ENCODE results near the gene DAPK1. TPM values are rescaled to one million over a fixed set of nuclear protein-coding genes. Genes with fewer than 3 reads are reported as not detected.
A peak's percentile ranks its signal among the peaks of the same experiment; 100 is the strongest.

The DAPK1 gene
- total RNA-seq, 2 donors from 2014 or later: 28.9 to 37.8 TPM

DNA sequence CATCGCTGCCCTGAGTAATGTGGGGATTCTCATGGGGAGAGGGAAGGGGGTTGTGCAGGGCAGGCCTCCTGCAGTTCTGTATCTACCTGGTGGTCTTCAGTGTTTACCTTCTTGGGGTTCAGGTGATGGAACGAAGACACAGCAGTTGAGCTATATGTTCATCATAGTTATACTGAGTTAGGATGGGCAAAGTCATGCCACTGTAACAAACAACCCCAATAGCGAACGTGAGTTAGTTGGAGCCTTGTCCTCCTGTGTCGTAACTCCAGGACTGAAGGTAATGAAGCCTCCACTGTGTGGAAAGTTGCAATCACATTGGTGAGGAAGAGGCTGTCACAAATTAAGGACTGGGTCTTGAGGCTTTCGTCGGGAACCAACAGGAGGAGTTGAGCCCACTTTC lies 64.4 kb downstream of the DAPK1 start:
- Mint-ChIP-seq H3K36me3 (ENCODE audit: insufficient read depth in 2 of 2) (peaks cover 0 to 7% of the 10 kb centered on the region in 2 donors), H3K9me3 (peaks cover 0 to 1% of the 10 kb centered on the region in 2 donors), H3K27ac (no peak overlapping the region), H3K4me3 (no peak overlapping the region), H3K4me1 (ENCODE audit: low read depth) (peaks cover 22% of the 10 kb centered on the region), H3K27me3 (ENCODE audit: low read depth) (no peaks in the 10 kb centered on the region)
- no peak for DNase-seq
- no peak for ATAC-seq (replicated peaks in 1 of 2)

DNA sequence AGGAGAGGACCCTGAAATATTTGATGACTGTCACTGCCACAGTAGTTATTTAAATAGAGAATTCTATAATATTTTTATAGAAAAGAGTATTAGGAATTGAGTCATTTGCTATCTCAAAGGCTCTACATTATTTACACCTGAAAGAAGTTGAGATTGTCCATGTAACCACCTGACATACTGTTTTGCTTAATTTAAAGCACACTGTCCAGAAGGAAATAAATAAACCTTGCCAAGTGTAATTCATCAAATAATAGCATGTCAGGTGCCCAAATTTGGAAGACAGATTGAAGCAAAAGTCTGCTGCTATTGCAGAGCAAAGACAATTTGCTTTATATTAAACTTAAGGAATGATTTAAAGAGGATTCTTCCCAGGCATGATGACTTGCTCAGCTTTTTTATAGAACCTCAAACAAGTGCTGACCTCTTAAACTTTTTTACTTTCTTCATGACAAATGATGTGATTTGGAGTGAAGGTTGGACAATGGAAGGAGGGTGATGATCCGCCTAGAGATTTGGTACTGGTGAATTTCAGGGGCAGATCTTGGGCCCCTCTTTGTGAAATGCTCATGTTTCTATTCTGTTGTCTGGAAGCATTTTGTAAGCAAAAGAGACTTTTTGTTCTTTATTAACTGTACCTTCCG lies 65.0 kb downstream of the DAPK1 start:
- Mint-ChIP-seq H3K27me3 (ENCODE audit: low read depth) (no peaks in the 10 kb centered on the region), H3K4me3 (no peak overlapping the region), H3K9me3 (peaks cover 0 to 1% of the 10 kb centered on the region in 2 donors), H3K27ac (no peak overlapping the region), H3K36me3 (ENCODE audit: insufficient read depth in 2 of 2) (peaks cover 0 to 7% of the 10 kb centered on the region in 2 donors), H3K4me1 (ENCODE audit: low read depth) (peaks cover 22% of the 10 kb centered on the region)
- DNase-seq (no peak), ATAC-seq (replicated peaks in 1 of 2) (no peak)

DNA sequence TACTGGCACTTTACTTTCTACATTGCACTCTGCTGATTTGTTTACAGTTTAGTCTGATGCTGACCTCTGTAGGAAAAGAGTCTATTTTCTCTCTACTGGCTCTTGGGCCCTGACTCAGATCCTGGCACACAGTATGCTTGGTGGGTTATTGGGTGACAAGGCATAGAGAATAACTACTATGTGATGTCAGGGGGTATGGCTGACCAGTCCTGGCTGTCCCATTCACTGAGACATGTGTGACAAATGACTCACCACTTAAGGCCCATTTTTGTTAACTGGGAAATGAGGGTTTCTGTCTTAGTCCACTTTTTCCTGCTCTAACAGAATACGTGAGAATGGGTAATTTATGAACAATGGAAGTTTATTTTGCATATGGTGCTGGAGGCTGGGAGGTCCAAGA lies 66.4 kb downstream of the DAPK1 start:
- ATAC-seq (replicated peaks in 1 of 2): peak in 1 of 2 donors; percentile 41
- DNase-seq: no peak
- peaks cover 0 to 7% of the 10 kb centered on the region in 2 donors for H3K36me3 Mint-ChIP-seq (ENCODE audit: insufficient read depth in 2 of 2)
- H3K4me3 Mint-ChIP-seq: no peak overlapping the region
- H3K4me1 Mint-ChIP-seq (ENCODE audit: low read depth): peaks cover 12% of the 10 kb centered on the region
- H3K9me3 Mint-ChIP-seq: peaks cover 0 to 1% of the 10 kb centered on the region in 2 donors
- H3K27ac Mint-ChIP-seq: no peak overlapping the region
- no peaks in the 10 kb centered on the region for H3K27me3 Mint-ChIP-seq (ENCODE audit: low read depth)

DNA sequence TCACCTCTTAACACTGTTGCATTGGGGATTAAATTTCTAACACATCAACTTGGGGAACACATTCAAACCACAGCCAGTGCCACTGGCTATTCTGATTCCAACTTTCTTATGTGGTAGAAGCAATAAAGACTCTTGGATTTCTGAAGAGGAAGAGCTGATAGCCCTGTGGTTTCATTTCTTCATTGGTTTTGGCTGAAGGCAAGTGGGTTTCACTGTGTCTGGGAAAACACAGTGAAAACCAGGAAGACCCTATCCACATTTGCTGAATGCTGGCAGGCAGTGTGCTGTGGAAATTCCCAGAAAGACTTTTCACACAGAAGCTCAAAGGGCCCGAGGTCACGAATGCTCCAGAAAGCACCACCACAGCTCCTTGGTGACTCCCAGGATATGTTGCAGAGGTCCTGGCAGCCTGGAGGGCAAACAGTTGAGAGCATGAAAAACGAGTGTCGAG lies 67.1 kb downstream of the DAPK1 start:
- peaks cover 8% of the 10 kb centered on the region for H3K4me1 Mint-ChIP-seq (ENCODE audit: low read depth)
- H3K4me3 Mint-ChIP-seq: no peak overlapping the region
- H3K9me3 Mint-ChIP-seq: peaks cover 0 to 1% of the 10 kb centered on the region in 2 donors
- H3K27ac Mint-ChIP-seq: no peak overlapping the region
- no peaks in the 10 kb centered on the region for H3K27me3 Mint-ChIP-seq (ENCODE audit: low read depth)
- DNase-seq (no peak), ATAC-seq (replicated peaks in 1 of 2) (no peak)
- peaks cover 0 to 7% of the 10 kb centered on the region in 2 donors for H3K36me3 Mint-ChIP-seq (ENCODE audit: insufficient read depth in 2 of 2)

DNA sequence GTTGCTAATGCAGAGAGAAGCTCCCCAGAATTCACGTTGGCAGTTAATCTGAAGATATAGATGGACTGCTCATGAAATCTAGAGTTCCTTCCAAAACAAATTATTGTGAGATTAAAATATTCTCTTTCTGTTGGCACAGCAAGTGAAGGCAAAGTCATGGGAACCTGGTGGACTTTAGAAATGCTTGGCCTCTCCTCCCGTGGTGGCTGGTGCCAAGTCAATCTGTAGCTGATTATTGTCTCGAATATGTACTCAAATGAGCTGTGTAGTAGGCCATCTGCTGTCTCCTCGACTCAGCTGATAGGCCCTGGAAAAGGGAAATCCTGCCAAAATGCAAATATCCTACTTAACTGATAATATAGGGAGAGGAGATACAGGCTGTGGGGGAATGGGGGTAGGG lies 69.3 kb downstream of the DAPK1 start:
- Mint-ChIP-seq H3K36me3 (ENCODE audit: insufficient read depth in 2 of 2) (peaks cover 0 to 7% of the 10 kb centered on the region in 2 donors), H3K4me1 (ENCODE audit: low read depth) (no peaks in the 10 kb centered on the region), H3K9me3 (peaks cover 0 to 1% of the 10 kb centered on the region in 2 donors), H3K27me3 (ENCODE audit: low read depth) (no peaks in the 10 kb centered on the region), H3K4me3 (no peak overlapping the region), H3K27ac (no peak overlapping the region)
- DNase-seq (no peak), ATAC-seq (replicated peaks in 1 of 2) (no peak)

DNA sequence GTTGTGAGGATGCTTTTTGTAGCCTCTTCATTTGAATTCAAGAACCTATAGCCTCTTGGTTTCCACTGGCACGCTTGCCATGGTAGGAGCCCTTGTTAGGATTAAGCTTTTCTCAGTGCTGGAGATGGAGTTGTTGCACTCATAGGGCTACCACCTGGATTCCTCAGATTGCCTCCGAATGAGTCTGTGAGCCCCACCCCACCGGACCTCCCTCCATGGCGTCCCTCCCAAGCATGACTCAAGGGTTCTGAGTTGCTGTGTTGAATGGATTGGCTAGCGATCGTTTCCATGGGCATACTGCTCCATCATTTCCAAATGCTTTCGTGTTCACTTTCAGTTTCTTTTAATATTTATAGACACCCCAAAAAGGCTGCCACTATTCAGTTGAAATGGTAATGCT lies 69.9 kb downstream of the DAPK1 start:
- no peak for ATAC-seq (replicated peaks in 1 of 2)
- no peaks in the 10 kb centered on the region for H3K4me1 Mint-ChIP-seq (ENCODE audit: low read depth)
- H3K27me3 Mint-ChIP-seq (ENCODE audit: low read depth): no peaks in the 10 kb centered on the region
- no peak overlapping the region for H3K27ac Mint-ChIP-seq
- peaks cover 0 to 1% of the 10 kb centered on the region in 2 donors for H3K9me3 Mint-ChIP-seq
- no peak overlapping the region for H3K4me3 Mint-ChIP-seq
- DNase-seq: no peak
- peaks cover 0 to 5% of the 10 kb centered on the region in 2 donors for H3K36me3 Mint-ChIP-seq (ENCODE audit: insufficient read depth in 2 of 2)

DNA sequence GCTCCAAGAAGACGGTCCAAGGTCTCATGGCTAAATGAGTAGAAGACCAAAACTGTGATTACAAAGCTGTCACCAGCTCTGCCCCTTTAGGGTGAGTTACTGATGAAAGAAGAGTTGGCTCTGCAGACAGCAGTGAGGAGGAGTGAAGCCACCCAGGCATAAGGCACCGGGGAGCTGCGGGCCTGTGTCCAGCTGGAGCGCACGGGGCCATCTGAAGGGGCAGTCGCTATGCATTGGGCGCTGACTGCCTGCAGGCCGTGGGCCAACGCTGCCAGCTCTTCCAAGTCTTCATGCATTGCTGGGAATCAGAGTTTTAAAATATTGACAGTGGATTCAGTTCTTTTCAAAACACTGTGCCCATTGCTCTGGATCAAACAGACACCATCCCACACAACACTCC lies 70.3 kb downstream of the DAPK1 start:
- no peak for ATAC-seq (replicated peaks in 1 of 2)
- H3K27me3 Mint-ChIP-seq (ENCODE audit: low read depth): no peaks in the 10 kb centered on the region
- H3K4me3 Mint-ChIP-seq: no peak overlapping the region
- H3K9me3 Mint-ChIP-seq: peaks cover 0 to 1% of the 10 kb centered on the region in 2 donors
- peaks cover 0 to 5% of the 10 kb centered on the region in 2 donors for H3K36me3 Mint-ChIP-seq (ENCODE audit: insufficient read depth in 2 of 2)
- H3K27ac Mint-ChIP-seq: no peak overlapping the region
- H3K4me1 Mint-ChIP-seq (ENCODE audit: low read depth): no peaks in the 10 kb centered on the region
- no peak for DNase-seq

DNA sequence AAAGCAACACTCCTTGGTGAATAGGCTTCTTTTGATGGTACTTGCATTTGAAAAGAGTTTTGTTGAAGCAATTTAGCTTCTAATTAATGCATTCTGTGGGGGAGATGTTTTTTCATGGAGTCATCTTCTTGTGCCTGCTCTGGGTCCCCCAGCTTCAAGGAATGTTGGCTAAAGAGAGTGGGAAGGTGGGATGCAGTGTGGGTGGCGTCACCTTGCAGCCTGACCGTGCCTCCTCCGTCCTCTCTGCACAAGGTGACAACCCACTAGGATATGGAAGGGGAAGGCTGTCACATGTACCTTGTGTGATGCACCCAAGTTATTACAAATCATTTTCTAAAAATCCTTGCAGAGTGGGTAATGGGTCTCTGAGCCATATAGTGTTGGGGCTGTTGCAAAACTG lies 70.7 kb downstream of the DAPK1 start:
- H3K36me3 Mint-ChIP-seq (ENCODE audit: insufficient read depth in 2 of 2): peaks cover 0 to 5% of the 10 kb centered on the region in 2 donors
- H3K9me3 Mint-ChIP-seq: peaks cover 0 to 1% of the 10 kb centered on the region in 2 donors
- H3K27ac Mint-ChIP-seq: no peak overlapping the region
- no peaks in the 10 kb centered on the region for H3K4me1 Mint-ChIP-seq (ENCODE audit: low read depth)
- H3K4me3 Mint-ChIP-seq: no peak overlapping the region
- no peaks in the 10 kb centered on the region for H3K27me3 Mint-ChIP-seq (ENCODE audit: low read depth)
- ATAC-seq (replicated peaks in 1 of 2): no peak
- no peak for DNase-seq

DNA sequence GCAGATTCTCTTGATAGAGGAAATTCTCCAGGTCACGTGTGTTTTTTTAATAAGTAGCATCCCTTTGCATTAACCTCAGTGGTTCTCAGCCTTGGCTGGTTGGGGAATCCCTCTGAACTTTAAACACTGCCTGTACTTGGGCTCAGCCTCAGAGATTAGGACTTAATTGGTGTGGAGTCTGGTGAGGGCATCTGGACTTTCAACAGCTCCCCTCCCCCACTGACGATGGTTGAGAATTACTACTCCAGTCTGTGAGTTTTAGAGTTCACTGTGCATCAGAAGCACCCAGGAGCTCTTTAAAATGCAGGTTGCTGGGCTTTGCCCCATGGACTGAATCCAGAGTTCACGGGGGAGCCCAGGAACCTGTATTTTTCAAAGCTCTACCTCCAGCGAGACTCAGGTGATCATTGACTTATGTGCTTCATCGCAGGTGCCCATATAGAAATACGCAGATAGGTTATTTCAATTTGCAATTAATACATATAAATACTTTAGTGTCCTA lies 71.4 kb downstream of the DAPK1 start:
- Mint-ChIP-seq H3K36me3 (ENCODE audit: insufficient read depth in 2 of 2) (peaks cover 0 to 2% of the 10 kb centered on the region in 2 donors), H3K27me3 (ENCODE audit: low read depth) (no peaks in the 10 kb centered on the region), H3K4me3 (no peak overlapping the region), H3K9me3 (no peaks in the 10 kb centered on the region), H3K27ac (no peak overlapping the region), H3K4me1 (ENCODE audit: low read depth) (no peaks in the 10 kb centered on the region)
- ATAC-seq (replicated peaks in 1 of 2) (no peak), DNase-seq (no peak)

DNA sequence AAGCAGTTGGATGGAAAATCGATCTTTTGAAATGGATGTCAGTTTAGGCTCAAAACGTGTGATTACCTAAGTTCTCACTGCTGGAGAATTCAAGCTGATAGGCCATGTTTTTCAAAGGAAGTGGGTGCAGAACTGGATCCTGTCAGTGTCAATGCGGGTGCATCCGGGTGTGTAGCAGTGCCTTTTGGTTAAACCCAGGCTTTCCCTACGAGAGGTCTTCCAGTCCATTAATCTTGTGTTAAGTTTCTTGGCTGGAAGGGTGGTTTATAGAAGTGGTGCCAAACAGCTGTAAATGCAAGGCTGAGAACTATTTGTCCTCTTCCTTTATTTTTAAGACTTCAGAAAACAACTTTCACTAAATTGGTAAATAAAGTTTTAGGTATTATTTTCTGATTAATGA lies 71.9 kb downstream of the DAPK1 start:
- no peaks in the 10 kb centered on the region for H3K9me3 Mint-ChIP-seq
- DNase-seq (no peak), ATAC-seq (replicated peaks in 1 of 2) (no peak)
- H3K27me3 Mint-ChIP-seq (ENCODE audit: low read depth): no peaks in the 10 kb centered on the region
- H3K27ac Mint-ChIP-seq: no peak overlapping the region
- H3K4me1 Mint-ChIP-seq (ENCODE audit: low read depth): no peaks in the 10 kb centered on the region
- no peaks in the 10 kb centered on the region for H3K36me3 Mint-ChIP-seq (ENCODE audit: insufficient read depth in 2 of 2)
- H3K4me3 Mint-ChIP-seq: no peak overlapping the region

DNA sequence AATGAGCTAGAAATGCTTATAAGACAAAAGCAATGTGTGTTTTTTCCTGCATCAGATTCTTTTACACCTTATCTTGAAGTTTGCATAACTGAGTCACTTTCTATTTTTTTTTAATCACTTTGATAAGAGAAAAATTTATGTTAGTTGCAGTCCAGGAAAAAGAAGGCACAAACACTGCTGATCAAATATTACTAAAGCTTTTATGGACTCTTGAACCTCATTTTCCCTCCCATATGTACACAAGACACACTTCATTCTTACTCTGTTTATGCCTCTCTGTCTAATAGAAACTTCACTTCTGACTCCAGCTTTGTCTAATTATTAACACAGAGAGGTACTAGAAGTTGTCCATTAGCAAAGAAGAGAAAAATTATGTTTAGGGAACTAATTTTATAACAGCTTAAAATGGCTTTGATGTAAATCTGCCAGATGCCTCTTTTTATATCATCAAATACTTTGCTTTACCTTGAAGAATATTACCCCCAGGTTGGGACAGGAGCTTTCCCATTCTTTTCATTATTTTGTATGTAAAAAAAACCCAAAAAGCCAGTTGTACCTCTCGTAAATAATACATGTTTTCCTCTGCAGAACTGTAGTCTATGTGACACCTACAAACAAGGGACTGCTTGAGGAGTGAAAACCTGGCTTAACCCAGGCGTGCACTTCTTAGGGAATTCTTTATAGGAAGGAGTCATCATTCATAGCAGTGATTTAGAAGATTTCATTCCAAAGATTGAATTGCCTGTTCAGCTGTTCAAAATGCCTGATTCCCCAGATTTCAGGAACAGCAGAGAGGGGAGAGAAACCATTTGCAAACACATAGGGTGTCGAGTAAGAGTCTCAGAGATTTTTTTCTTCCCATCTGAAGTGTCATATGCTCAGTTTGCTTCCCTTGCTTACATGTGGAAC lies 72.6 kb downstream of the DAPK1 start:
- Mint-ChIP-seq H3K27ac (no peak overlapping the region), H3K27me3 (ENCODE audit: low read depth) (no peaks in the 10 kb centered on the region), H3K9me3 (no peaks in the 10 kb centered on the region), H3K4me3 (no peak overlapping the region), H3K36me3 (ENCODE audit: insufficient read depth in 2 of 2) (no peaks in the 10 kb centered on the region), H3K4me1 (ENCODE audit: low read depth) (no peaks in the 10 kb centered on the region)
- no peak for DNase-seq
- no peak for ATAC-seq (replicated peaks in 1 of 2)

DNA sequence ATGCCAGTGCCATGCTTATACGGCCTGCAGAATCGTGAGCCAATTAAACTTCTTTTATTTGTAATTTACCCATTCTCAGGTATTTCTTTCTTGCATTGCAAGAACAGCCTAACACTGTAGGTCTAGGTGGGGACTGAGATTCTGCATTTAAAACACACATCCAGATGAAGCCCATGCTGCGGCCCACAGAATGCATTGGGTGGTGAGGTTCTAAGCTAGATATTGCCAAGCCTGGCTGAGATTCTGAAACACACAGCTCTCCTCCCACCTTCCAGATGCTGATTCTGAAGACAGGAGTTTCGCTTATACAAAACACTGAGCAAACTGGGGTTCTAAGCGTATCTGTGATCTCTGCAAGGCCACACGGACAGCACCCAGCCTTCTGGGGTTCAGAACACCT lies 75.1 kb downstream of the DAPK1 start:
- H3K36me3 Mint-ChIP-seq (ENCODE audit: insufficient read depth in 2 of 2): no peaks in the 10 kb centered on the region
- no peak for DNase-seq
- H3K27ac Mint-ChIP-seq: no peak overlapping the region
- H3K4me1 Mint-ChIP-seq (ENCODE audit: low read depth): no peaks in the 10 kb centered on the region
- no peak for ATAC-seq (replicated peaks in 1 of 2)
- no peak overlapping the region for H3K4me3 Mint-ChIP-seq
- H3K27me3 Mint-ChIP-seq (ENCODE audit: low read depth): no peaks in the 10 kb centered on the region
- no peaks in the 10 kb centered on the region for H3K9me3 Mint-ChIP-seq

DNA sequence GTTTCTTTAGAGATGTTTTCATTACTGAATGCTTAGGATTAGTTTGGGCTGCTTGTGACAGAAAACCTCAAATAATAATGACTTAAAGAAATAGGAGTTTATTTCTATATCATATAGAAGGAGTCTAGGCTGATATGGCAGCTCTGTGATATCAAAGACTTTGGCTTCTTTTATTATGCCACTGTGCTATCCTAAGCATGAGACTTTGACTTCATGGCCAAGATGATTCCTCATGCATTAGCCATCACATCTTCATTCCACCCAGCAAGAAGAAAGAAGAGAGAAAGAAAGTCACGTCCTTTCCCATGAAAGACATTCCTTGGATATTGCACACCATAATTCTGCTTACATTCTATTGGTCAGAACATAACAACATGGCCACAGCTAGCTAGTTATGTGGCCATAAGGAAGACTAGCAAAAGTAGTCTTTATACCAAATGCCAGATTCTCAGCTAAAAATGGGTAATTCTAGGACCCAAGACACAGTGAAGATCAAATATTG lies 76.2 kb downstream of the DAPK1 start:
- no peaks in the 10 kb centered on the region for H3K36me3 Mint-ChIP-seq (ENCODE audit: insufficient read depth in 2 of 2)
- peaks cover 3% of the 10 kb centered on the region for H3K4me1 Mint-ChIP-seq (ENCODE audit: low read depth)
- H3K4me3 Mint-ChIP-seq: no peak overlapping the region
- no peak overlapping the region for H3K27ac Mint-ChIP-seq
- H3K9me3 Mint-ChIP-seq: no peaks in the 10 kb centered on the region
- no peak for ATAC-seq (replicated peaks in 1 of 2)
- H3K27me3 Mint-ChIP-seq (ENCODE audit: low read depth): no peaks in the 10 kb centered on the region
- DNase-seq: no peak
